GM10248 (cell line): ENCODE measurements around the gene ATAD1.
"Not testable (repeated sequence)": the region's sequence is repeated elsewhere in the genome, so short reads cannot be mapped to it uniquely, and the experiment has no call there.

Experiments used
- CTCF ChIA-PET: fragments of 300-600 bp; sonication (Branson Sonifier 250); formaldehyde crosslinking; extraction: SDS; loops from one replicate; lab custom pipeline; 2021; ENCODE audit warnings: antibody characterized with exemption; lab: Yijun Ruan, JAX
- POLR2A ChIA-PET: fragments of 350-650 bp; sonication (Branson Sonifier 250); formaldehyde crosslinking; extraction: SDS; loops from one replicate; lab custom pipeline; 2020; ENCODE audit warnings: antibody characterized with exemption; lab: Yijun Ruan, JAX
- DNase-seq: peaks from one replicate; pipeline ENCODE4 v3.0.0; 2012; ENCODE audit errors: extremely low spot score
- CTCF ChIP-seq: IDR thresholded peaks from 2 replicates; pipeline ENCODE4 v1.5.1; 2012; ENCODE audit warnings: mild to moderate bottlenecking, low read depth; ENCODE audit errors: extremely low read depth, missing control alignments, control extremely low read depth

ATAD1 gene

GRCh38 chr10:87804939-87805569, 13.0 kb downstream of the ATAD1 start:
- no peak for TF ChIP-seq CTCF
- ChIA-PET CTCF (interaction anchor here (0.9 to 1.3 kb wide), 4 partner anchors 9 to 31 kb away, joined by 3 to 4 read pairs (median 4); no protein-coding TSS in a partner anchor), POLR2A (no interaction called here)
- no peak for DNase-seq

GRCh38 chr10:87803831-87804230, 14.2 kb downstream of the ATAD1 start:
- DNase-seq, result no peak
- POLR2A ChIA-PET, result no interaction called here
- no peak for TF ChIP-seq CTCF
- CTCF ChIA-PET, result interaction anchor here (1.2 to 1.3 kb wide), 3 partner anchors 12 to 749 kb away, joined by 3 to 4 read pairs (median 4); partner anchors contain the start of gene ATAD1

GRCh38 chr10:87803328-87803727, 14.7 kb downstream of the ATAD1 start:
- ChIA-PET CTCF (interaction anchor here (1.2 to 1.3 kb wide), 2 partner anchors 15 to 749 kb away, joined by 3 to 4 read pairs; partner anchors contain the start of gene ATAD1), POLR2A (no interaction called here)

GRCh38 chr10:87801813-87802435, 16.1 kb downstream of the ATAD1 start:
- DNase-seq, CTCF ChIA-PET, POLR2A ChIA-PET: not testable (repeated sequence)

More at GRCh38 chr10:87803328-87803727, 14.7 kb downstream of the ATAD1 start:
- TF ChIP-seq CTCF, result no peak
- no peak for DNase-seq

- TF ChIP-seq CTCF, result no peak
- ChIA-PET POLR2A (no interaction called here), CTCF (interaction anchor here (1.1 to 1.9 kb wide), 4 partner anchors 12 to 26 kb away, joined by 3 to 5 read pairs (median 4); no protein-coding TSS in a partner anchor)
- no peak for DNase-seq
Measured at GRCh38 chr10:87799860-87800259, 18.2 kb downstream of the ATAD1 start.

- ChIA-PET POLR2A (no interaction called here), CTCF (interaction anchor here (1.1 to 2.6 kb wide), 2 partner anchors 17 to 20 kb away, joined by 3 to 10 read pairs; partner anchors contain the start of gene ATAD1)
- DNase-seq, result no peak
- TF ChIP-seq CTCF, result no peak
Measured at GRCh38 chr10:87798082-87798481, 19.9 kb downstream of the ATAD1 start.

GRCh38 chr10:87794285-87794684, 23.7 kb downstream of the ATAD1 start:
- DNase-seq, result peak; percentile 21
- POLR2A ChIA-PET, result no interaction called here
- CTCF ChIA-PET, result interaction anchor here (1.1 to 1.3 kb wide), 2 partner anchors 11 to 31 kb away, joined by 3 read pairs; no protein-coding TSS in a partner anchor
- TF ChIP-seq CTCF, result no peak
